Inferior parietal cortex (tissue), 1 donor: ENCODE results near the gene AGO3.
"Not testable (repeated sequence)": the region's sequence is repeated elsewhere in the genome, so short reads cannot be mapped to it uniquely, and the experiment has no call there.

ENCODE experiments used
- DNase-seq: peaks from one replicate; pipeline ENCODE4 v3.0.0-alpha.2; 2016; ENCODE audit errors: extremely low spot score

AGO3 gene

GRCh38 chr1:36007741-36008140, 76.8 kb downstream of the AGO3 start:
- no peak for DNase-seq

- DNase-seq = no peak
Observed at GRCh38 chr1:36008546-36009197, 77.8 kb downstream of the AGO3 start.

- DNase-seq = no peak
Observed at GRCh38 chr1:36014722-36015220, 83.9 kb downstream of the AGO3 start.

- DNase-seq = no peak
Observed at GRCh38 chr1:36016686-36017085, 85.8 kb downstream of the AGO3 start.

GRCh38 chr1:36023098-36023769, 92.3 kb downstream of the AGO3 start:
- no peak for DNase-seq

GRCh38 chr1:36024024-36024423, 93.1 kb downstream of the AGO3 start:
- not testable (repeated sequence) for DNase-seq

GRCh38 chr1:36024847-36025246, 93.9 kb downstream of the AGO3 start:
- no peak for DNase-seq

- DNase-seq = no peak
Observed at GRCh38 chr1:36027766-36028165, 96.9 kb downstream of the AGO3 start.

GRCh38 chr1:36031441-36031840, 100.5 kb downstream of the AGO3 start:
- DNase-seq = no peak

GRCh38 chr1:36034692-36035091, 103.8 kb downstream of the AGO3 start:
- DNase-seq = no peak

GRCh38 chr1:36035154-36035553, 104.2 kb downstream of the AGO3 start:
- DNase-seq = no peak

- no peak for DNase-seq
Observed at GRCh38 chr1:36040238-36040637, 109.3 kb downstream of the AGO3 start.

- DNase-seq = no peak
Observed at GRCh38 chr1:36051821-36052220, 120.9 kb downstream of the AGO3 start.

GRCh38 chr1:36053978-36054377, 123.1 kb downstream of the AGO3 start:
- no peak for DNase-seq

GRCh38 chr1:36055706-36056105, 124.8 kb downstream of the AGO3 start:
- no peak for DNase-seq

- DNase-seq = no peak
Observed at GRCh38 chr1:36062315-36062714, 131.4 kb downstream of the AGO3 start.

GRCh38 chr1:36067871-36068270, 137.0 kb downstream of the AGO3 start:
- DNase-seq = no peak

GRCh38 chr1:36068866-36069265, 138.0 kb downstream of the AGO3 start:
- DNase-seq = no peak

GRCh38 chr1:36070349-36070748, 139.4 kb downstream of the AGO3 start:
- no peak for DNase-seq

GRCh38 chr1:36076979-36077573, 146.2 kb downstream of the AGO3 start:
- no peak for DNase-seq

- DNase-seq = no peak
Observed at GRCh38 chr1:36080236-36080635, 149.3 kb downstream of the AGO3 start.

- DNase-seq = no peak
Observed at GRCh38 chr1:36080801-36081200, 149.9 kb downstream of the AGO3 start.

- no peak for DNase-seq
Observed at GRCh38 chr1:36081926-36082485, 151.1 kb downstream of the AGO3 start.
